Neural progenitor cell (in vitro differentiated cells): ENCODE measurements around the gene MIEF1. TPM values are rescaled to one million over a fixed set of nuclear protein-coding genes. Genes with fewer than 3 reads are reported as not detected.

Experiments
- DNase-seq: peaks from one replicate; pipeline ENCODE4 v3.0.0-alpha.2; 2016; ENCODE audit warnings: low spot score
- H2AFZ ChIP-seq: fragments of 200-600 bp; sonication (generic); replicated peaks from 2 replicates; pipeline ENCODE4 v1.6.1; 2016; ENCODE audit warnings: antibody characterized with exemption
- H3F3A ChIP-seq: fragments of 200-600 bp; sonication (generic); 2 replicates; pipeline ENCODE4 v1.6.1; 2016; ENCODE audit warnings: antibody characterized with exemption, low read depth
- H3K27ac ChIP-seq: fragments of 200-600 bp; sonication (generic); 2 replicates; pipeline ENCODE4 v1.5.1; 2016; ENCODE audit warnings: mild to moderate bottlenecking
- H3K27me3 ChIP-seq: fragments of 200-600 bp; sonication (generic); 2 replicates; pipeline ENCODE4 v1.6.1; 2016; ENCODE audit warnings: mild to moderate bottlenecking, moderate library complexity
- H3K36me3 ChIP-seq: fragments of 200-600 bp; sonication (generic); 2 replicates; pipeline ENCODE4 v1.5.1; 2016
- H3K4me1 ChIP-seq: fragments of 200-600 bp; sonication (generic); 2 replicates; pipeline ENCODE4 v1.6.1; 2016; ENCODE audit warnings: mixed run types
- H3K4me2 ChIP-seq: fragments of 200-600 bp; sonication (generic); 2 replicates; pipeline ENCODE4 v1.6.1; 2016
- H3K4me3 ChIP-seq: fragments of 200-600 bp; sonication (generic); 2 replicates; pipeline ENCODE4 v1.5.1; 2016
- H3K79me2 ChIP-seq: fragments of 200-600 bp; sonication (generic); 2 replicates; pipeline ENCODE4 v1.6.1; 2016; ENCODE audit warnings: low read depth
- H3K9ac ChIP-seq: fragments of 200-600 bp; sonication (generic); 2 replicates; pipeline ENCODE4 v1.6.1; 2016
- H3K9me3 ChIP-seq: fragments of 200-600 bp; sonication (generic); 2 replicates; pipeline ENCODE4 v1.5.1; 2016; ENCODE audit warnings: low read depth
- H4K20me1 ChIP-seq: fragments of 200-600 bp; sonication (generic); 2 replicates; pipeline ENCODE4 v1.6.1; 2016; ENCODE audit warnings: low read depth
- H3K27ac Mint-ChIP-seq: 3 replicates; pipeline ENCODE4 v1.8.0; 2021; ENCODE audit warnings: mixed read lengths
- H3K27me3 Mint-ChIP-seq: 2 replicates; pipeline ENCODE4 v1.8.0; 2022; ENCODE audit warnings: low read depth, mild to moderate bottlenecking, inconsistent platforms, moderate library complexity, mixed read lengths; ENCODE audit not compliant: insufficient read depth
- H3K36me3 Mint-ChIP-seq: 3 replicates; pipeline ENCODE4 v1.8.0; 2021; ENCODE audit warnings: mixed read lengths
- H3K4me1 Mint-ChIP-seq: 3 replicates; pipeline ENCODE4 v1.8.0; 2021; ENCODE audit warnings: mixed read lengths
- H3K4me3 Mint-ChIP-seq: 3 replicates; pipeline ENCODE4 v1.8.0; 2021; ENCODE audit warnings: mild to moderate bottlenecking, moderate library complexity, mixed read lengths
- H3K9me3 Mint-ChIP-seq: 3 replicates; pipeline ENCODE4 v1.8.0; 2020; ENCODE audit warnings: mixed read lengths
- CTCF ChIP-seq: fragments of 200-600 bp; sonication (generic); IDR thresholded peaks from 2 replicates; pipeline ENCODE4 v1.5.1; 2017; ENCODE audit warnings: antibody characterized with exemption, mild to moderate bottlenecking
- EZH2 ChIP-seq: fragments of 200-600 bp; sonication (generic); IDR thresholded peaks from 2 replicates; pipeline ENCODE4 v1.6.1; 2017; ENCODE audit warnings: antibody characterized with exemption, mild to moderate bottlenecking, moderate library complexity
- EZH2phosphoT487 ChIP-seq: fragments of 200-600 bp; sonication (generic); IDR thresholded peaks from 2 replicates; pipeline ENCODE4 v1.6.1; 2017; ENCODE audit warnings: antibody characterized with exemption
- total RNA-seq: library from RNA; depleted of rRNA; stranded (reverse); fragments of >200 nt; gene quantifications from 2 replicates; pipeline ENCODE4 v1.2.3, GENCODE V29; 2015; ENCODE audit warnings: low replicate concordance

MIEF1 gene
- total RNA-seq, 1 donor from 2014 or later: 22.0 TPM

- H3K9me3 Mint-ChIP-seq: peaks cover 2% of the 10 kb centered on the region
- peaks cover 30% of the 10 kb centered on the region for H3K36me3 Mint-ChIP-seq
- Histone ChIP-seq H3K27ac (no peak overlapping the region), H3K36me3 (peaks cover 8% of the 10 kb centered on the region), H3K4me2 (no peak overlapping the region), H3K9ac (no peak overlapping the region), H3K4me1 (peaks cover 16% of the 10 kb centered on the region), H3K79me2 (peaks cover 52% of the 10 kb centered on the region), H3K4me3 (no peak overlapping the region), H4K20me1 (peaks cover 85% of the 10 kb centered on the region), H3K9me3 (no peaks in the 10 kb centered on the region), H3F3A (peaks cover 83% of the 10 kb centered on the region), H2AFZ (no peak overlapping the region), H3K27me3 (no peaks in the 10 kb centered on the region)
- TF ChIP-seq EZH2 (no peak), EZH2phosphoT487 (no peak), CTCF (no peak)
- peak overlapping the region; percentile 27 for H3K4me3 Mint-ChIP-seq
- no peak for DNase-seq
- H3K27ac Mint-ChIP-seq: peak overlapping the region; percentile 27
- H3K27me3 Mint-ChIP-seq: peaks cover 20% of the 10 kb centered on the region
- H3K4me1 Mint-ChIP-seq: peaks cover 57% of the 10 kb centered on the region
Measured at GRCh38 chr22:39524089-39524752, 22.1 kb downstream of the MIEF1 start.

GRCh38 chr22:39524753-39525657 lies 22.9 kb downstream of the MIEF1 start:
- no peak for DNase-seq
- peaks cover 30% of the 10 kb centered on the region for H3K36me3 Mint-ChIP-seq
- H3K4me3 ChIP-seq: no peak overlapping the region
- H2AFZ ChIP-seq: no peak overlapping the region
- H3K4me3 Mint-ChIP-seq: peak overlapping the region; percentile 59
- peaks cover 2% of the 10 kb centered on the region for H3K9me3 Mint-ChIP-seq
- H3K9ac ChIP-seq: no peak overlapping the region
- no peak overlapping the region for H3K4me2 ChIP-seq
- peaks cover 85% of the 10 kb centered on the region for H3F3A ChIP-seq
- H4K20me1 ChIP-seq: peaks cover 92% of the 10 kb centered on the region
- H3K27ac Mint-ChIP-seq: peak overlapping the region; percentile 27
- H3K27ac ChIP-seq: peak overlapping the region; percentile 3
- H3K27me3 Mint-ChIP-seq: peaks cover 20% of the 10 kb centered on the region
- peaks cover 16% of the 10 kb centered on the region for H3K4me1 ChIP-seq
- no peaks in the 10 kb centered on the region for H3K27me3 ChIP-seq
- peaks cover 8% of the 10 kb centered on the region for H3K36me3 ChIP-seq
- no peaks in the 10 kb centered on the region for H3K9me3 ChIP-seq
- no peak for TF ChIP-seq EZH2phosphoT487
- TF ChIP-seq EZH2: no peak
- no peak for TF ChIP-seq CTCF
- H3K4me1 Mint-ChIP-seq: peaks cover 63% of the 10 kb centered on the region
- peaks cover 52% of the 10 kb centered on the region for H3K79me2 ChIP-seq

GRCh38 chr22:39525658-39525975 lies 23.5 kb downstream of the MIEF1 start:
- H3K27me3 Mint-ChIP-seq: peaks cover 14% of the 10 kb centered on the region
- Histone ChIP-seq H2AFZ (no peak overlapping the region), H3K4me2 (no peak overlapping the region), H3K27me3 (no peaks in the 10 kb centered on the region), H3K27ac (peak overlapping the region; percentile 3), H3K9ac (no peak overlapping the region), H3K79me2 (peaks cover 52% of the 10 kb centered on the region), H3K36me3 (peaks cover 8% of the 10 kb centered on the region), H3K4me3 (no peak overlapping the region), H3F3A (peaks cover 90% of the 10 kb centered on the region), H4K20me1 (peaks cover 95% of the 10 kb centered on the region), H3K4me1 (peaks cover 16% of the 10 kb centered on the region), H3K9me3 (no peaks in the 10 kb centered on the region)
- H3K4me3 Mint-ChIP-seq: peak overlapping the region; percentile 59
- no peak for DNase-seq
- no peak overlapping the region for H3K27ac Mint-ChIP-seq
- H3K36me3 Mint-ChIP-seq: peaks cover 30% of the 10 kb centered on the region
- TF ChIP-seq EZH2 (no peak), EZH2phosphoT487 (no peak), CTCF (no peak)
- peaks cover 66% of the 10 kb centered on the region for H3K4me1 Mint-ChIP-seq
- no peaks in the 10 kb centered on the region for H3K9me3 Mint-ChIP-seq
